GM18519 (cell line): ENCODE measurements around the gene SLC44A1.

Experiments
- ATAC-seq: cut with Tn5 transposase; IDR thresholded peaks from one replicate; pipeline ENCODE4 v1.9.1; 2021; ENCODE audit warnings: mild to moderate bottlenecking, moderate library complexity; ENCODE audit not compliant: unreplicated experiment, low FRiP score

Gene SLC44A1

GRCh38 chr9:105373723-105374122 is 129.3 kb downstream of the SLC44A1 start:
- ATAC-seq: no peak

GRCh38 chr9:105375323-105375722 is 130.9 kb downstream of the SLC44A1 start:
- no peak for ATAC-seq

- ATAC-seq: no peak
Measured at GRCh38 chr9:105376893-105377292, 132.4 kb downstream of the SLC44A1 start.

- peak; percentile 88 for ATAC-seq
Measured at GRCh38 chr9:105385381-105385985, 141.0 kb downstream of the SLC44A1 start.

- no peak for ATAC-seq
Measured at GRCh38 chr9:105389796-105390195, 145.3 kb downstream of the SLC44A1 start.

GRCh38 chr9:105390871-105391270 is 146.4 kb downstream of the SLC44A1 start:
- ATAC-seq: no peak

- no peak for ATAC-seq
Measured at GRCh38 chr9:105391288-105391687, 146.8 kb downstream of the SLC44A1 start.

- no peak for ATAC-seq
Measured at GRCh38 chr9:105392531-105392930, 148.1 kb downstream of the SLC44A1 start.

GRCh38 chr9:105393576-105394344 is 149.3 kb downstream of the SLC44A1 start:
- ATAC-seq: no peak

- no peak for ATAC-seq
Measured at GRCh38 chr9:105396441-105396840, 152.0 kb downstream of the SLC44A1 start.

GRCh38 chr9:105396901-105397300 is 152.4 kb downstream of the SLC44A1 start:
- ATAC-seq: no peak

- no peak for ATAC-seq
Measured at GRCh38 chr9:105399117-105399516, 154.7 kb downstream of the SLC44A1 start.

- no peak for ATAC-seq
Measured at GRCh38 chr9:105401651-105402050, 157.2 kb downstream of the SLC44A1 start.

- no peak for ATAC-seq
Measured at GRCh38 chr9:105403552-105404248, 159.2 kb downstream of the SLC44A1 start.

GRCh38 chr9:105405514-105406131 is 161.2 kb downstream of the SLC44A1 start:
- peak; percentile 81 for ATAC-seq

GRCh38 chr9:105406369-105406768 is 161.9 kb downstream of the SLC44A1 start:
- no peak for ATAC-seq

- no peak for ATAC-seq
Measured at GRCh38 chr9:105413525-105413924, 169.1 kb downstream of the SLC44A1 start.

- peak; percentile 61 for ATAC-seq
Measured at GRCh38 chr9:105414947-105415661, 170.7 kb downstream of the SLC44A1 start.

- no peak for ATAC-seq
Measured at GRCh38 chr9:105415662-105415980, 171.2 kb downstream of the SLC44A1 start.

- no peak for ATAC-seq
Measured at GRCh38 chr9:105416840-105417239, 172.4 kb downstream of the SLC44A1 start.
